Nephron progenitor cell (in vitro differentiated cells): ENCODE measurements around the gene PRKAG2.

ENCODE experiments used
- DNase-seq: peaks from one replicate; pipeline ENCODE4 v3.0.0; 2021
- H3K27ac Mint-ChIP-seq: 2 replicates; pipeline ENCODE4 v1.8.0; 2021; ENCODE audit warnings: mild to moderate bottlenecking, moderate library complexity, mixed read lengths
- H3K27me3 Mint-ChIP-seq: 2 replicates; pipeline ENCODE4 v1.8.0; 2021; ENCODE audit warnings: mild to moderate bottlenecking, low read depth, mixed read lengths; ENCODE audit not compliant: poor library complexity
- H3K36me3 Mint-ChIP-seq: 2 replicates; pipeline ENCODE4 v1.8.0; 2021; ENCODE audit warnings: low read depth, mixed read lengths
- H3K4me1 Mint-ChIP-seq: 2 replicates; pipeline ENCODE4 v1.8.0; 2021; ENCODE audit warnings: mixed read lengths
- H3K4me3 Mint-ChIP-seq: 2 replicates; pipeline ENCODE4 v1.8.0; 2021; ENCODE audit warnings: mild to moderate bottlenecking, moderate library complexity, mixed read lengths
- H3K9me3 Mint-ChIP-seq: 2 replicates; pipeline ENCODE4 v1.8.0; 2021; ENCODE audit warnings: mild to moderate bottlenecking, moderate library complexity, mixed read lengths
- TF ChIP-seq, protein P1 (sequence below): fragments of 200-600 bp; sonication (generic); IDR thresholded peaks from 2 replicates; pipeline ENCODE4 v1.5.0; 2021; ENCODE audit warnings: antibody characterized with exemption

Gene PRKAG2

GRCh38 chr7:151895631-151896031 lies 18.7 kb upstream of the PRKAG2 start:
- TF ChIP-seq, protein P1, sequence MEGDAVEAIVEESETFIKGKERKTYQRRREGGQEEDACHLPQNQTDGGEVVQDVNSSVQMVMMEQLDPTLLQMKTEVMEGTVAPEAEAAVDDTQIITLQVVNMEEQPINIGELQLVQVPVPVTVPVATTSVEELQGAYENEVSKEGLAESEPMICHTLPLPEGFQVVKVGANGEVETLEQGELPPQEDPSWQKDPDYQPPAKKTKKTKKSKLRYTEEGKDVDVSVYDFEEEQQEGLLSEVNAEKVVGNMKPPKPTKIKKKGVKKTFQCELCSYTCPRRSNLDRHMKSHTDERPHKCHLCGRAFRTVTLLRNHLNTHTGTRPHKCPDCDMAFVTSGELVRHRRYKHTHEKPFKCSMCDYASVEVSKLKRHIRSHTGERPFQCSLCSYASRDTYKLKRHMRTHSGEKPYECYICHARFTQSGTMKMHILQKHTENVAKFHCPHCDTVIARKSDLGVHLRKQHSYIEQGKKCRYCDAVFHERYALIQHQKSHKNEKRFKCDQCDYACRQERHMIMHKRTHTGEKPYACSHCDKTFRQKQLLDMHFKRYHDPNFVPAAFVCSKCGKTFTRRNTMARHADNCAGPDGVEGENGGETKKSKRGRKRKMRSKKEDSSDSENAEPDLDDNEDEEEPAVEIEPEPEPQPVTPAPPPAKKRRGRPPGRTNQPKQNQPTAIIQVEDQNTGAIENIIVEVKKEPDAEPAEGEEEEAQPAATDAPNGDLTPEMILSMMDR = no peak
- Mint-ChIP-seq H3K9me3 (no peaks in the 10 kb centered on the region), H3K27me3 (peaks cover 73% of the 10 kb centered on the region), H3K4me1 (peaks cover 76% of the 10 kb centered on the region), H3K4me3 (no peak overlapping the region), H3K36me3 (no peaks in the 10 kb centered on the region), H3K27ac (no peak overlapping the region)
- DNase-seq = no peak

DNA sequence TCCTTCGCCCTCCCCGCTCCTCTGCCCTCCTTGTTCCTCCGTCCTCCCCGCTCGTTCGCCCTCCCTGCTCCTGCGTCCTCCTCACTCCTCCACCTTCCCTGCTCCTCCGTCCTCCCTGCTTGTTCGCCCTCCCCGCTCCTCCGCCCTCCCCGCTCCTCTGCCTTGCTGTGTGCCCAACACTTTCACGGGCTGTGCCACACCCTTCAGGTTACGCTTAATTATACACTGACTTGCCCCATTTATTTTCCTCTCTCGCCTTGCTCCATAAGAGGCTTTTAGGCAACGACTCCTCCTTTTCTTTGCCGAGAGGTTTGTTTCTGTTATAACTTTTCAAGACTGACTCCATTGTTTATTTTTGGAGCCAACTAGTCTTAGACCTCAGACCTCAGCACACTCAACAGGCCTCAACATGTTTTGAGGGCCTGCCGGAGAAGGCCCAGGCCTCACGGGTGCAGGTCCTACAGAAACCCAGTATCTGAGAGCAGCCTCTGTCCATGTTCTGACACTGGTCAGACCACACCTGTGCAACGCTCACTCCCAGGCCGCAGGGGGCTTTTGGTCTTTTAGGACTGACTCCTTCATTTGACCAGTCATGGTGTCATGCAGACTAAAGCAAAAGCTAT lies 18.2 kb upstream of the PRKAG2 start:
- Mint-ChIP-seq H3K4me3 (no peak overlapping the region), H3K27ac (no peak overlapping the region), H3K36me3 (no peaks in the 10 kb centered on the region), H3K27me3 (peaks cover 69% of the 10 kb centered on the region), H3K4me1 (peaks cover 76% of the 10 kb centered on the region), H3K9me3 (no peaks in the 10 kb centered on the region)
- TF ChIP-seq, protein P1 = no peak
- DNase-seq = no peak

- peaks cover 67% of the 10 kb centered on the region for H3K27me3 Mint-ChIP-seq
- no peak overlapping the region for H3K27ac Mint-ChIP-seq
These were observed 17.4 kb upstream of the PRKAG2 start for GRCh38 chr7:151894111-151895007.

DNA sequence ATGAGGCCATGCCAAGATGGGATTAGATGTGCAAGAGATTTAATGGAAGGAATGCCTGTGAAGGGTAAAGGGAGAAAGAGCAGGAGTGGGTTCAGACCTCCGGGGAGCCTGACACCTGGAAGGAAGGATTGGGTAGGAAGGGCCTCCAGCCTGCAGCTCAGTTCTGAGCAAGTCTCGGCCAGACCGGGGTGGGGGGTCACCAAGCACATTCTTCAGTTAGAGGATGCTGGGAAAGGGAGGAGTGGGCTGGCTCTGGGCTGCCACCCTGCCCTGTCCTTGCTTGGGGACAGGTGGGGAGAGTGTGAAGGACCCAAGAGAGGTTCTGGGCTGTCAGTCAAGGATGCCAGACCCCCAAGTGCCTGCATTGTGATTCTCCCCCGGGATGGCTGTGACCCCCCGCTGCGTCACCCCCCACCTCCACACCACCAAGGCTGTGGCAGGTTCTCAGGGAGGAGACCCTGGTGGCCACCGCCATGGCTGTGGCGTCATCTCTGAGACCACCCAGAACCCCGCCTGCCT lies 16.5 kb upstream of the PRKAG2 start:
- no peak overlapping the region for H3K27ac Mint-ChIP-seq
- TF ChIP-seq, protein P1 = no peak
- H3K4me3 Mint-ChIP-seq = no peak overlapping the region
- no peak for DNase-seq
- H3K36me3 Mint-ChIP-seq = no peaks in the 10 kb centered on the region
- H3K4me1 Mint-ChIP-seq = peaks cover 79% of the 10 kb centered on the region
- no peaks in the 10 kb centered on the region for H3K9me3 Mint-ChIP-seq
- peaks cover 66% of the 10 kb centered on the region for H3K27me3 Mint-ChIP-seq

More at GRCh38 chr7:151894111-151895007, 17.4 kb upstream of the PRKAG2 start:
- Mint-ChIP-seq H3K9me3 (no peaks in the 10 kb centered on the region), H3K36me3 (no peaks in the 10 kb centered on the region), H3K4me3 (no peak overlapping the region), H3K4me1 (peaks cover 75% of the 10 kb centered on the region)
- TF ChIP-seq, protein P1 = no peak
- DNase-seq = no peak

DNA sequence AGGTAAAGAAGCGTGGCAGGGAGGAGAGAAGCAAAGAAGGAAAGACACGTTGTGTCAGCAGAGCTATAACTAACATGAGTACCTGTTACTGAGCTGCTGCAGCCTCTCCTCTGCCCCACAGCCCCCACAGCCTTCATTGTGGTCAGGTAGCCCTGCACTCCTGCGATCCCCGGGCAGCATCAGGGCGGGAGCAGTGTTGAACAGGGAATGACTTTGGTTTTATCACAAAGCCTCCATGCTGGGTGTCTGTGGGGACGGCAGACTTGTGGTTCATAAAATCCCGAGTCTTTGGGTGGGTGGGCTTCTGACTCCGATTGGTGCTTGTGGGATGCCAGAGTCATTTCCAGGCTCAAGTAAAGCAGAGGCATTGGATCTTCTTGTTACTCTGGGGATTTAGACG lies 14.8 kb upstream of the PRKAG2 start:
- no peak for DNase-seq
- Mint-ChIP-seq H3K36me3 (no peaks in the 10 kb centered on the region), H3K27ac (no peak overlapping the region), H3K4me3 (no peak overlapping the region), H3K4me1 (peaks cover 73% of the 10 kb centered on the region), H3K9me3 (no peaks in the 10 kb centered on the region), H3K27me3 (peaks cover 63% of the 10 kb centered on the region)
- TF ChIP-seq, protein P1 = no peak
